ENCODE data around the gene SPRED2.

DNA sequence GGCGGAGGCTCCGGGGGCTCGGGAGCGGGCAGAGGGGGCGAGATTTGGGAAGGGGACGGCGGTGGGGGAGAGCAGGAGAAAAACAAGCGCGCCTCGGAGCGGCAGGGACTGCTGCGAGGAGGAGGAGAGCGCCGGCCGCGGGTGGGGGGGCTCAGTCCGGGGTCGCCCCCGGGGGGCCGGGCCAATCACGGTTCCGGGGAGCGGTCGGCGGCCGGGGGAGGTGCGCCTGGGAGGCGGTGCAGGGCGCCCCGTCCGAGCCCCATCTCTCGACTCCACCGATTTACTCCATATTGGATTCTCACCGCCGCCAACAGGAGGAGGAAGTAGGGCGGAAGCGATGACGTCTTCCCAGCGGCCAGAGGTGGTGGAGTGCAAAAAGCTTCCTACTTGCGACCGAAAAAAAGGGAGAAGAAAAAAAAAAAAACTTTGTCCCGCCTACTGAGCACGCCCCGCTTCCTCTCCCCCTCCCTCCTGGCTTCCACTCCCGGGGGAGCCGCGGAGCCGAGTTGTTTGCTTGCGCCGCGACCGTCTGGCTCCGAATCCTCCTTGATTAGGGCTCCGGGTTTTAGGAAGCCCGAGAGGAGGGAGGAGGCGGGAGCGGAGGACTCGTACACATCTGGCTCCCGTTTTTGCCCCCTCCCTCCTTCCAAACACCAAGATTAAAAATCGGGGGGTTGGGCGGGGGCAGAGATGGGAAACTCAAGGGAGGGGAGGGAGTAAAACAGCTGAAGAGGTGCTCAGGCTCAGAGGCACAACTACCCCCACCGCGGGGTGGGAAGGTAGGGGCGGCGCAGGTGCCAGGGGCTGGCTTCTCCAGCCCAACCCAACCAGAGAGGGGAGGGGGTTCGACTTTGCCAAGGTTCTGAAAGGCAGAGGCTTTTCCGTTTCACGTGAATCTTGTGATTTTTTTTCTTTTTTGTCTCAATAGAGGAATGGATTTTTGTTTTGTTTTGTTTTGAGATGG is at the start of gene SPRED2:
- TF ChIP-seq POLR2A (IDR thresholded peaks at IDR 0.05; ENCODE audit: low read depth, low read length) (peak; percentile 69; the same call in 1 of the 2 replicates), POLR2AphosphoS5 (IDR thresholded peaks at IDR 0.05; ENCODE audit: low read depth, low read length) (no peak; the same call in 1 of the 2 replicates)
